HCT116 (cell line): ENCODE data around the gene PCDHB11.
"Not testable (repeated sequence)": the region's sequence is repeated elsewhere in the genome, so short reads cannot be mapped to it uniquely, and the experiment has no call there.

ENCODE experiments used
- CBX3 ChIP-seq: IDR thresholded peaks from 2 replicates; pipeline ENCODE4 v1.6.1; 2012; ENCODE audit warnings: low read depth
- EZH2phosphoT487 ChIP-seq: fragments of 200-600 bp; IDR thresholded peaks from 2 replicates; pipeline ENCODE4 v1.6.1; 2018; ENCODE audit warnings: antibody characterized with exemption, borderline replicate concordance
- POLR2A ChIP-seq: IDR thresholded peaks from 2 replicates; pipeline ENCODE4 v1.7.0; 2011; ENCODE audit warnings: borderline replicate concordance; ENCODE audit not compliant: insufficient read depth, insufficient read length; ENCODE audit errors: extremely low read depth
- POLR2AphosphoS5 ChIP-seq: IDR thresholded peaks from 2 replicates; pipeline ENCODE4 v1.6.1; 2011; ENCODE audit warnings: mild to moderate bottlenecking, low read depth, low read length, moderate library complexity
- RAD21 ChIP-seq: IDR thresholded peaks from 2 replicates; pipeline ENCODE4 v1.6.1; 2012; ENCODE audit warnings: low read depth, mild to moderate bottlenecking
- SIN3A ChIP-seq: IDR thresholded peaks from 2 replicates; pipeline ENCODE4 v1.6.1; 2012; ENCODE audit warnings: low read depth
- ZNF274 ChIP-seq: fragments of 200-500 bp; sonication (Bioruptor generic); IDR thresholded peaks from 2 replicates; pipeline ENCODE4 v1.6.1; 2014; ENCODE audit warnings: mild to moderate bottlenecking, low read depth, low read length, inconsistent platforms
- TF ChIP-seq, protein P1 (sequence below): IDR thresholded peaks from 2 replicates; pipeline ENCODE4 v1.6.1; 2011; ENCODE audit warnings: mild to moderate bottlenecking, low read length, moderate library complexity; ENCODE audit not compliant: insufficient replicate concordance; ENCODE audit errors: extremely low read depth
- TF ChIP-seq, protein P2 (sequence below), 3 experiments: fragments of 200-600 bp in 1 of 3; sonication (generic) in 1 of 3; IDR thresholded peaks in 2 of 3; conservative IDR thresholded peaks in 1 of 3; 2 replicates each; pipeline ENCODE4 v1.5.1; 2012 to 2017; ENCODE audit warnings: low read depth in 2 of 3, low read length in 2 of 3, antibody characterized with exemption in 1 of 3, borderline replicate concordance in 1 of 3, control low read depth in 1 of 3, mild to moderate bottlenecking in 1 of 3, mixed read lengths in 1 of 3, mixed run types in 1 of 3, moderate library complexity in 1 of 3; ENCODE audit not compliant: insufficient read depth in 1 of 3
- TF ChIP-seq, protein P3 (sequence below): IDR thresholded peaks from 2 replicates; pipeline ENCODE4 v1.6.1; 2012
- TF ChIP-seq, protein P4 (sequence below): IDR thresholded peaks from 2 replicates; pipeline ENCODE4 v1.6.1; 2012; ENCODE audit warnings: low read depth
- TF ChIP-seq, protein P5 (sequence below): IDR thresholded peaks from 2 replicates; pipeline ENCODE4 v1.6.1; 2012

DNA sequence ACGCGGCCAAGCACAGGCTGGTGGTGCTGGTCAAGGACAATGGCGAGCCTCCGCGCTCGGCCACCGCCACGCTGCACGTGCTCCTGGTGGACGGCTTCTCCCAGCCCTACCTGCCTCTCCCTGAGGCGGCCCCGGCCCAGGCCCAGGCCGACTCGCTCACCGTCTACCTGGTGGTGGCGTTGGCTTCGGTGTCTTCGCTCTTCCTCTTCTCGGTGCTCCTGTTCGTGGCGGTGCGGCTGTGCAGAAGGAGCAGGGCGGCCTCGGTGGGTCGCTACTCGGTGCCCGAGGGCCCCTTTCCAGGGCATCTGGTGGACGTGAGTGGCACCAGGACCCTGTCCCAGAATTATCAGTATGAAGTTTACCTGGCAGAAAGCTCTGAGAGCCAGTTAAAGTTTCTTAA lies 41.5 kb upstream of the PCDHB11 start:
- TF ChIP-seq POLR2A, ZNF274, CBX3, EZH2phosphoT487, POLR2AphosphoS5, RAD21, SIN3A: not testable (repeated sequence)
- TF ChIP-seq, protein P1, sequence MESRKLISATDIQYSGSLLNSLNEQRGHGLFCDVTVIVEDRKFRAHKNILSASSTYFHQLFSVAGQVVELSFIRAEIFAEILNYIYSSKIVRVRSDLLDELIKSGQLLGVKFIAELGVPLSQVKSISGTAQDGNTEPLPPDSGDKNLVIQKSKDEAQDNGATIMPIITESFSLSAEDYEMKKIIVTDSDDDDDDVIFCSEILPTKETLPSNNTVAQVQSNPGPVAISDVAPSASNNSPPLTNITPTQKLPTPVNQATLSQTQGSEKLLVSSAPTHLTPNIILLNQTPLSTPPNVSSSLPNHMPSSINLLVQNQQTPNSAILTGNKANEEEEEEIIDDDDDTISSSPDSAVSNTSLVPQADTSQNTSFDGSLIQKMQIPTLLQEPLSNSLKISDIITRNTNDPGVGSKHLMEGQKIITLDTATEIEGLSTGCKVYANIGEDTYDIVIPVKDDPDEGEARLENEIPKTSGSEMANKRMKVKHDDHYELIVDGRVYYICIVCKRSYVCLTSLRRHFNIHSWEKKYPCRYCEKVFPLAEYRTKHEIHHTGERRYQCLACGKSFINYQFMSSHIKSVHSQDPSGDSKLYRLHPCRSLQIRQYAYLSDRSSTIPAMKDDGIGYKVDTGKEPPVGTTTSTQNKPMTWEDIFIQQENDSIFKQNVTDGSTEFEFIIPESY = not testable (repeated sequence)
- TF ChIP-seq, protein P2, sequence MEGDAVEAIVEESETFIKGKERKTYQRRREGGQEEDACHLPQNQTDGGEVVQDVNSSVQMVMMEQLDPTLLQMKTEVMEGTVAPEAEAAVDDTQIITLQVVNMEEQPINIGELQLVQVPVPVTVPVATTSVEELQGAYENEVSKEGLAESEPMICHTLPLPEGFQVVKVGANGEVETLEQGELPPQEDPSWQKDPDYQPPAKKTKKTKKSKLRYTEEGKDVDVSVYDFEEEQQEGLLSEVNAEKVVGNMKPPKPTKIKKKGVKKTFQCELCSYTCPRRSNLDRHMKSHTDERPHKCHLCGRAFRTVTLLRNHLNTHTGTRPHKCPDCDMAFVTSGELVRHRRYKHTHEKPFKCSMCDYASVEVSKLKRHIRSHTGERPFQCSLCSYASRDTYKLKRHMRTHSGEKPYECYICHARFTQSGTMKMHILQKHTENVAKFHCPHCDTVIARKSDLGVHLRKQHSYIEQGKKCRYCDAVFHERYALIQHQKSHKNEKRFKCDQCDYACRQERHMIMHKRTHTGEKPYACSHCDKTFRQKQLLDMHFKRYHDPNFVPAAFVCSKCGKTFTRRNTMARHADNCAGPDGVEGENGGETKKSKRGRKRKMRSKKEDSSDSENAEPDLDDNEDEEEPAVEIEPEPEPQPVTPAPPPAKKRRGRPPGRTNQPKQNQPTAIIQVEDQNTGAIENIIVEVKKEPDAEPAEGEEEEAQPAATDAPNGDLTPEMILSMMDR (IDR thresholded peaks at IDR 0.05 in 2 of 3, conservative IDR thresholded peaks at IDR 0.05 in 1 of 3; ENCODE audit: borderline replicate concordance in 1 of 3, insufficient read depth in 1 of 3, low read depth in 2 of 3, low read length in 2 of 3) = not testable (repeated sequence)
- TF ChIP-seq, protein P3, sequence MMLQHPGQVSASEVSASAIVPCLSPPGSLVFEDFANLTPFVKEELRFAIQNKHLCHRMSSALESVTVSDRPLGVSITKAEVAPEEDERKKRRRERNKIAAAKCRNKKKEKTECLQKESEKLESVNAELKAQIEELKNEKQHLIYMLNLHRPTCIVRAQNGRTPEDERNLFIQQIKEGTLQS = not testable (repeated sequence)
- TF ChIP-seq, protein P4, sequence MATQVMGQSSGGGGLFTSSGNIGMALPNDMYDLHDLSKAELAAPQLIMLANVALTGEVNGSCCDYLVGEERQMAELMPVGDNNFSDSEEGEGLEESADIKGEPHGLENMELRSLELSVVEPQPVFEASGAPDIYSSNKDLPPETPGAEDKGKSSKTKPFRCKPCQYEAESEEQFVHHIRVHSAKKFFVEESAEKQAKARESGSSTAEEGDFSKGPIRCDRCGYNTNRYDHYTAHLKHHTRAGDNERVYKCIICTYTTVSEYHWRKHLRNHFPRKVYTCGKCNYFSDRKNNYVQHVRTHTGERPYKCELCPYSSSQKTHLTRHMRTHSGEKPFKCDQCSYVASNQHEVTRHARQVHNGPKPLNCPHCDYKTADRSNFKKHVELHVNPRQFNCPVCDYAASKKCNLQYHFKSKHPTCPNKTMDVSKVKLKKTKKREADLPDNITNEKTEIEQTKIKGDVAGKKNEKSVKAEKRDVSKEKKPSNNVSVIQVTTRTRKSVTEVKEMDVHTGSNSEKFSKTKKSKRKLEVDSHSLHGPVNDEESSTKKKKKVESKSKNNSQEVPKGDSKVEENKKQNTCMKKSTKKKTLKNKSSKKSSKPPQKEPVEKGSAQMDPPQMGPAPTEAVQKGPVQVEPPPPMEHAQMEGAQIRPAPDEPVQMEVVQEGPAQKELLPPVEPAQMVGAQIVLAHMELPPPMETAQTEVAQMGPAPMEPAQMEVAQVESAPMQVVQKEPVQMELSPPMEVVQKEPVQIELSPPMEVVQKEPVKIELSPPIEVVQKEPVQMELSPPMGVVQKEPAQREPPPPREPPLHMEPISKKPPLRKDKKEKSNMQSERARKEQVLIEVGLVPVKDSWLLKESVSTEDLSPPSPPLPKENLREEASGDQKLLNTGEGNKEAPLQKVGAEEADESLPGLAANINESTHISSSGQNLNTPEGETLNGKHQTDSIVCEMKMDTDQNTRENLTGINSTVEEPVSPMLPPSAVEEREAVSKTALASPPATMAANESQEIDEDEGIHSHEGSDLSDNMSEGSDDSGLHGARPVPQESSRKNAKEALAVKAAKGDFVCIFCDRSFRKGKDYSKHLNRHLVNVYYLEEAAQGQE = not testable (repeated sequence)
- TF ChIP-seq, protein P5, sequence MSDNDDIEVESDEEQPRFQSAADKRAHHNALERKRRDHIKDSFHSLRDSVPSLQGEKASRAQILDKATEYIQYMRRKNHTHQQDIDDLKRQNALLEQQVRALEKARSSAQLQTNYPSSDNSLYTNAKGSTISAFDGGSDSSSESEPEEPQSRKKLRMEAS = not testable (repeated sequence)
